Measurements from ENCODE around the gene CPN2.

Gene CPN2

DNA sequence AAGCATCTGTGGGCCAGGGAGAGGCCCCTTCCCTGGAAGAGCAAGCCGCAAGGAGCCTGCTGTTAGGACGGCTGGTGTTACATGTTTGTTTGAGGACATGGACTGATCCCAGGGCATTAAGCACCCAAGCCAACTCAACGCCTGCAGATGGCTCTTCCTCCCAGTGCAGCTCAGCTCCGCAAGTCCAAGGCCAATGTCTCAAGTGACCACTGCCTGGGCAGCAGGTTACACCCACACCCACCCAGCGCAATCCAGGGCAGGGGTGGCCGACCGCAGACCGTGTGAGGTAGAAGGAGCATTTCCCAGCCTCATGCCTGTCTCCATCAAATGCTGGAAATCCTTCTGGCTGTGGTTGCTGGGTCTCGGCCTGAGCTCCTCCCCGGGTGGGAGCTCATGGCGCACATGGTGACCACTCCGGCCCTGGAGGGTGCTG lies 33.5 kb upstream of the CPN2 start:
- Histone ChIP-seq H3K9me3 (ENCODE audit: insufficient read depth, low read length) (no peaks in the 10 kb centered on the region), H2AFZ (ENCODE audit: low read depth, low read length) (no peak overlapping the region)
- no peak for TF ChIP-seq EZH2phosphoT487 (IDR thresholded peaks at IDR 0.05; ENCODE audit: low read depth)
- TF ChIP-seq, protein P1, sequence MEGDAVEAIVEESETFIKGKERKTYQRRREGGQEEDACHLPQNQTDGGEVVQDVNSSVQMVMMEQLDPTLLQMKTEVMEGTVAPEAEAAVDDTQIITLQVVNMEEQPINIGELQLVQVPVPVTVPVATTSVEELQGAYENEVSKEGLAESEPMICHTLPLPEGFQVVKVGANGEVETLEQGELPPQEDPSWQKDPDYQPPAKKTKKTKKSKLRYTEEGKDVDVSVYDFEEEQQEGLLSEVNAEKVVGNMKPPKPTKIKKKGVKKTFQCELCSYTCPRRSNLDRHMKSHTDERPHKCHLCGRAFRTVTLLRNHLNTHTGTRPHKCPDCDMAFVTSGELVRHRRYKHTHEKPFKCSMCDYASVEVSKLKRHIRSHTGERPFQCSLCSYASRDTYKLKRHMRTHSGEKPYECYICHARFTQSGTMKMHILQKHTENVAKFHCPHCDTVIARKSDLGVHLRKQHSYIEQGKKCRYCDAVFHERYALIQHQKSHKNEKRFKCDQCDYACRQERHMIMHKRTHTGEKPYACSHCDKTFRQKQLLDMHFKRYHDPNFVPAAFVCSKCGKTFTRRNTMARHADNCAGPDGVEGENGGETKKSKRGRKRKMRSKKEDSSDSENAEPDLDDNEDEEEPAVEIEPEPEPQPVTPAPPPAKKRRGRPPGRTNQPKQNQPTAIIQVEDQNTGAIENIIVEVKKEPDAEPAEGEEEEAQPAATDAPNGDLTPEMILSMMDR (IDR thresholded peaks at IDR 0.05; ENCODE audit: low read depth, low read length), result no peak

DNA sequence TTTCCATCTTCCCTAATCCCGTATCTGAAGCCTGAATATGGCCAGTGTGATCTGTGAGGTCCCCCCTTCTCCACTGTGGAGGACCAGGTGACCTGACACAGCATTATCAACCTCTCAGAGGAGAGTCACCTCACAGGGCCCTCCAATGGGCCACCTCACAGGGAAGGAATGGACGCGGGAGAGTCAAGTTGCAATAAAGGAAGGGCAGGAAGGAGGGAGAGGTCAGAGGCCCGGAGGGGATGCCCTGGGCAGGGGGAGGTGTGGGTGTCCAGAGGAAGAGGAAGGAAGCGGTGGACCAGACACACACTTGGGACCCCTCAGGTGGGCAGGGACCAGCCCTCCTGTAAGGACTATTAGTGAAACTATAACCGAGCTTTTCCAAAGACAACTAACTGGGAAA lies 33.0 kb upstream of the CPN2 start:
- no peaks in the 10 kb centered on the region for H3K9me3 ChIP-seq (ENCODE audit: insufficient read depth, low read length)

More for the DNA sequence above, 33.5 kb upstream of the CPN2 start:
- Histone ChIP-seq H3K27ac (ENCODE audit: low read length) (no peak overlapping the region), H3K9ac (ENCODE audit: low read length) (no peak overlapping the region), H3K4me1 (ENCODE audit: low read length) (no peaks in the 10 kb centered on the region), H3K79me2 (ENCODE audit: low read length) (no peaks in the 10 kb centered on the region), H4K20me1 (ENCODE audit: insufficient read depth, low read length) (no peaks in the 10 kb centered on the region), H3K4me2 (ENCODE audit: low read length) (no peak overlapping the region), H3K4me3 (ENCODE audit: low read length) (no peak overlapping the region), H3K36me3 (replicated peaks; ENCODE audit: low read depth, low read length) (no peaks in the 10 kb centered on the region), H3K27me3 (ENCODE audit: low read depth, low read length) (peaks cover 18% of the 10 kb centered on the region)

GRCh38 chr3:194383276-194383940 lies 32.3 kb upstream of the CPN2 start:
- no peak for TF ChIP-seq EZH2phosphoT487 (IDR thresholded peaks at IDR 0.05; ENCODE audit: low read depth)
- TF ChIP-seq, protein P1 (IDR thresholded peaks at IDR 0.05; ENCODE audit: low read depth, low read length), result no peak
- Histone ChIP-seq H3K4me3 (ENCODE audit: low read length) (no peak overlapping the region), H3K27ac (ENCODE audit: low read length) (no peak overlapping the region), H2AFZ (ENCODE audit: low read depth, low read length) (no peak overlapping the region), H3K36me3 (replicated peaks; ENCODE audit: low read depth, low read length) (no peaks in the 10 kb centered on the region), H3K9ac (ENCODE audit: low read length) (no peak overlapping the region), H4K20me1 (ENCODE audit: insufficient read depth, low read length) (no peaks in the 10 kb centered on the region), H3K79me2 (ENCODE audit: low read length) (no peaks in the 10 kb centered on the region), H3K9me3 (ENCODE audit: insufficient read depth, low read length) (no peaks in the 10 kb centered on the region), H3K4me2 (ENCODE audit: low read length) (no peak overlapping the region), H3K27me3 (ENCODE audit: low read depth, low read length) (peaks cover 20% of the 10 kb centered on the region), H3K4me1 (ENCODE audit: low read length) (no peaks in the 10 kb centered on the region)

More for the DNA sequence above, 33.0 kb upstream of the CPN2 start:
- Histone ChIP-seq H3K36me3 (replicated peaks; ENCODE audit: low read depth, low read length) (no peaks in the 10 kb centered on the region), H3K4me3 (ENCODE audit: low read length) (no peak overlapping the region), H3K4me2 (ENCODE audit: low read length) (no peak overlapping the region), H3K4me1 (ENCODE audit: low read length) (no peaks in the 10 kb centered on the region), H3K79me2 (ENCODE audit: low read length) (no peaks in the 10 kb centered on the region), H3K27ac (ENCODE audit: low read length) (no peak overlapping the region), H2AFZ (ENCODE audit: low read depth, low read length) (no peak overlapping the region), H3K27me3 (ENCODE audit: low read depth, low read length) (peaks cover 20% of the 10 kb centered on the region), H4K20me1 (ENCODE audit: insufficient read depth, low read length) (no peaks in the 10 kb centered on the region), H3K9ac (ENCODE audit: low read length) (no peak overlapping the region)
- TF ChIP-seq, protein P1 (IDR thresholded peaks at IDR 0.05; ENCODE audit: low read depth, low read length), result no peak
- no peak for TF ChIP-seq EZH2phosphoT487 (IDR thresholded peaks at IDR 0.05; ENCODE audit: low read depth)

DNA sequence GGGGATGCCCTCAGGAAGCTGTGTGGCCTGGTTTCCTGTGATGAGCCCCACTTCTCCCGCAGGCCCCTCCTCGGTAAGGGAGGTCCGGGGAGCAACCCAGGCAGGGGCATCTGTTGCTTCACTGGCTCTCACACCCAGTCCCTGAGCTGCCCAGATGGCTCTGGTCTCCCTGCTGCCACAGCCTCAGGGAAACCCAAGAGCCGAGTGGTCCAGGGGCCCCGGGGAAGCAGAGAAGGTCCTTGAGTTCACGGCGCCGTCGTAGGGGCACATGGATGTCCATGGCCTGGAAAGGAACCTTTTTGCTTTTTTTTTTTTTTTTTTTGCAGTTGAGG lies 31.7 kb upstream of the CPN2 start:
- no peak for TF ChIP-seq EZH2phosphoT487 (IDR thresholded peaks at IDR 0.05; ENCODE audit: low read depth)
- TF ChIP-seq, protein P1 (IDR thresholded peaks at IDR 0.05; ENCODE audit: low read depth, low read length), result no peak
- Histone ChIP-seq H3K4me1 (ENCODE audit: low read length) (no peaks in the 10 kb centered on the region), H3K4me2 (ENCODE audit: low read length) (no peak overlapping the region), H3K27me3 (ENCODE audit: low read depth, low read length) (peaks cover 20% of the 10 kb centered on the region), H3K27ac (ENCODE audit: low read length) (no peak overlapping the region), H4K20me1 (ENCODE audit: insufficient read depth, low read length) (no peaks in the 10 kb centered on the region), H2AFZ (ENCODE audit: low read depth, low read length) (no peak overlapping the region), H3K36me3 (replicated peaks; ENCODE audit: low read depth, low read length) (no peaks in the 10 kb centered on the region), H3K79me2 (ENCODE audit: low read length) (no peaks in the 10 kb centered on the region), H3K4me3 (ENCODE audit: low read length) (no peak overlapping the region), H3K9me3 (ENCODE audit: insufficient read depth, low read length) (no peaks in the 10 kb centered on the region), H3K9ac (ENCODE audit: low read length) (no peak overlapping the region)
